DND-41 (cell line): ENCODE data around the gene SEMA5A.

Experiments used
- EZH2 ChIP-seq: IDR thresholded peaks from 3 replicates; pipeline ENCODE4 v1.6.1; 2012; ENCODE audit warnings: borderline replicate concordance, low read depth, mild to moderate bottlenecking, moderate library complexity, low read length, inconsistent platforms; ENCODE audit not compliant: severe bottlenecking
- TF ChIP-seq, protein P1 (sequence below): IDR thresholded peaks from 2 replicates; pipeline ENCODE4 v1.5.1; 2012; ENCODE audit warnings: borderline replicate concordance, low read length, moderate library complexity, mild to moderate bottlenecking; ENCODE audit not compliant: poor library complexity, severe bottlenecking; ENCODE audit errors: extremely low read depth

DNA sequence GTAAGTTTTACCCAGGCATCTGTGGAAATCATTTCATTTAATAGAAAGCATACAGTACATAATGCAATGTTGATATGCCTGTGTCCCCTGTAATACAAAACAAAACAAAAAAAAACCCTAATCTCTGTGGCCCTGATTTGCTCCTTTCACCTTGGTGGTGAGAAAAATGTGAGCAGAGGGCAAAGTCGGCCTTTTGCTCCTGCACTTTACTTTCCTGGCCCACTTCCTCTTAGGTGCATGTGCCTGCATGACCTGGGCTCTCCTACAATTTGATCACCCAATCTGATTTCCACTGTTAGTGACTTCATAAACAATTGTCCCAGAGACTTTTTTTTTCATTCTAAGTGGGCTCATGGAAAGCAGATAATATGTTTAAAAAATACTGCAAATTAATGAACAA lies 424.3 kb downstream of the SEMA5A start:
- TF ChIP-seq EZH2: no peak
- TF ChIP-seq, protein P1, sequence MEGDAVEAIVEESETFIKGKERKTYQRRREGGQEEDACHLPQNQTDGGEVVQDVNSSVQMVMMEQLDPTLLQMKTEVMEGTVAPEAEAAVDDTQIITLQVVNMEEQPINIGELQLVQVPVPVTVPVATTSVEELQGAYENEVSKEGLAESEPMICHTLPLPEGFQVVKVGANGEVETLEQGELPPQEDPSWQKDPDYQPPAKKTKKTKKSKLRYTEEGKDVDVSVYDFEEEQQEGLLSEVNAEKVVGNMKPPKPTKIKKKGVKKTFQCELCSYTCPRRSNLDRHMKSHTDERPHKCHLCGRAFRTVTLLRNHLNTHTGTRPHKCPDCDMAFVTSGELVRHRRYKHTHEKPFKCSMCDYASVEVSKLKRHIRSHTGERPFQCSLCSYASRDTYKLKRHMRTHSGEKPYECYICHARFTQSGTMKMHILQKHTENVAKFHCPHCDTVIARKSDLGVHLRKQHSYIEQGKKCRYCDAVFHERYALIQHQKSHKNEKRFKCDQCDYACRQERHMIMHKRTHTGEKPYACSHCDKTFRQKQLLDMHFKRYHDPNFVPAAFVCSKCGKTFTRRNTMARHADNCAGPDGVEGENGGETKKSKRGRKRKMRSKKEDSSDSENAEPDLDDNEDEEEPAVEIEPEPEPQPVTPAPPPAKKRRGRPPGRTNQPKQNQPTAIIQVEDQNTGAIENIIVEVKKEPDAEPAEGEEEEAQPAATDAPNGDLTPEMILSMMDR: no peak
